Mesenchymal stem cell (in vitro differentiated cells and primary cell): ENCODE data around the gene AKR1C4.

Experiments
- DNase-seq: peaks from one replicate; pipeline ENCODE4 v3.0.0-alpha.2; 2013
- H2AFZ ChIP-seq: one replicate; pipeline ENCODE4 v1.6.1; 2013; ENCODE audit warnings: low read depth, mild to moderate bottlenecking, control low read depth, inconsistent platforms, low read length, moderate library complexity
- H2AK5ac ChIP-seq: 2 replicates; pipeline ENCODE4 v1.6.1; 2013; ENCODE audit warnings: low read length, moderate library complexity, mild to moderate bottlenecking, inconsistent platforms; ENCODE audit not compliant: severe bottlenecking
- H2BK120ac ChIP-seq: one replicate; pipeline ENCODE4 v1.6.1; 2013; ENCODE audit warnings: low read depth, mild to moderate bottlenecking, inconsistent platforms, low read length, moderate library complexity
- H2BK12ac ChIP-seq, 2 experiments: one replicate each; pipeline ENCODE4 v1.6.1; 2013; ENCODE audit warnings: inconsistent platforms in 2 of 2, low read length in 2 of 2, mild to moderate bottlenecking in 2 of 2, moderate library complexity in 2 of 2, control low read depth in 1 of 2
- H2BK15ac ChIP-seq: one replicate; pipeline ENCODE4 v1.6.1; 2013; ENCODE audit warnings: mild to moderate bottlenecking, low read depth, inconsistent platforms; ENCODE audit not compliant: poor library complexity, severe bottlenecking
- H2BK5ac ChIP-seq: 2 replicates; pipeline ENCODE4 v1.6.1; 2013; ENCODE audit warnings: low read depth, mild to moderate bottlenecking, low read length, control low read depth, inconsistent platforms; ENCODE audit not compliant: poor library complexity, severe bottlenecking
- H3K14ac ChIP-seq, 2 experiments: one replicate each; pipeline ENCODE4 v1.6.1; 2013; ENCODE audit warnings: inconsistent platforms in 2 of 2, low read length in 2 of 2, control low read depth in 1 of 2, mild to moderate bottlenecking in 1 of 2, moderate library complexity in 1 of 2
- H3K18ac ChIP-seq, 2 experiments: one replicate each; pipeline ENCODE4 v1.6.1; 2013; ENCODE audit warnings: inconsistent platforms in 2 of 2, low read length in 2 of 2, control low read depth in 1 of 2, low read depth in 1 of 2, mild to moderate bottlenecking in 1 of 2
- H3K23ac ChIP-seq, 2 experiments: one replicate each; pipeline ENCODE4 v1.6.1; 2013; ENCODE audit warnings: inconsistent platforms in 2 of 2, low read length in 2 of 2, mild to moderate bottlenecking in 2 of 2, moderate library complexity in 2 of 2, control low read depth in 1 of 2
- H3K27ac ChIP-seq: 2 replicates; pipeline ENCODE4 v1.5.1; 2013; ENCODE audit warnings: mild to moderate bottlenecking, moderate library complexity, low read length, control low read depth, inconsistent platforms; ENCODE audit not compliant: poor library complexity, severe bottlenecking
- H3K27me3 ChIP-seq, 2 experiments: 2 replicates each; pipeline versions ENCODE4 v1.6.1 to v1.7.0; 2013; ENCODE audit warnings: low read length in 2 of 2, mild to moderate bottlenecking in 2 of 2, moderate library complexity in 2 of 2, control low read depth in 1 of 2, inconsistent platforms in 1 of 2; ENCODE audit not compliant: control insufficient read depth in 1 of 2, insufficient read depth in 1 of 2
- H3K36me3 ChIP-seq, 2 experiments: 2 replicates each; pipeline versions ENCODE4 v1.6.1 to v1.7.0; 2013; ENCODE audit warnings: low read length in 2 of 2, control low read depth in 1 of 2, inconsistent platforms in 1 of 2, low read depth in 1 of 2, mild to moderate bottlenecking in 1 of 2; ENCODE audit not compliant: insufficient read depth in 2 of 2, control insufficient read depth in 1 of 2
- H3K4ac ChIP-seq, 2 experiments: one replicate each; pipeline ENCODE4 v1.6.1; 2013; ENCODE audit warnings: inconsistent platforms in 2 of 2, low read length in 2 of 2, mild to moderate bottlenecking in 2 of 2, moderate library complexity in 2 of 2, control low read depth in 1 of 2, low read depth in 1 of 2
- H3K4me1 ChIP-seq: 2 replicates; pipeline ENCODE4 v1.6.1; 2013; ENCODE audit warnings: low read depth, low read length, control low read depth; ENCODE audit not compliant: control insufficient read depth, insufficient read depth
- H3K4me2 ChIP-seq: 2 replicates; pipeline ENCODE4 v1.6.1; 2013; ENCODE audit warnings: low read length, mild to moderate bottlenecking, inconsistent platforms; ENCODE audit not compliant: poor library complexity, severe bottlenecking
- H3K4me3 ChIP-seq, 2 experiments: 2 replicates each; pipeline versions ENCODE4 v1.5.1 to v1.7.0; 2013; ENCODE audit warnings: low read length in 2 of 2, mild to moderate bottlenecking in 2 of 2, control low read depth in 1 of 2, low read depth in 1 of 2; ENCODE audit not compliant: insufficient read depth in 1 of 2
- H3K79me1 ChIP-seq: replicated peaks from 2 replicates; pipeline ENCODE4 v1.6.1; 2013; ENCODE audit warnings: mild to moderate bottlenecking, control low read depth, low read length, inconsistent platforms; ENCODE audit not compliant: poor library complexity, severe bottlenecking
- H3K9ac ChIP-seq: 2 replicates; pipeline ENCODE4 v1.7.0; 2013; ENCODE audit warnings: mild to moderate bottlenecking, low read length, moderate library complexity
- H3K9me3 ChIP-seq: 2 replicates; pipeline ENCODE4 v1.7.0; 2013; ENCODE audit warnings: mild to moderate bottlenecking, low read length; ENCODE audit not compliant: control insufficient read depth
- H4K8ac ChIP-seq: one replicate; pipeline ENCODE4 v1.6.1; 2013; ENCODE audit warnings: inconsistent platforms, mild to moderate bottlenecking, low read length, moderate library complexity
- H4K91ac ChIP-seq: one replicate; pipeline ENCODE4 v1.6.1; 2013; ENCODE audit warnings: mild to moderate bottlenecking, low read length, inconsistent platforms
- WGBS: methylation state at CpG from one replicate; pipeline ENCODE4 v1.1.7; 2013; ENCODE audit warnings: mixed read lengths; 5-methylcytosine and 5-hydroxymethylcytosine counted together

The AKR1C4 gene

DNA sequence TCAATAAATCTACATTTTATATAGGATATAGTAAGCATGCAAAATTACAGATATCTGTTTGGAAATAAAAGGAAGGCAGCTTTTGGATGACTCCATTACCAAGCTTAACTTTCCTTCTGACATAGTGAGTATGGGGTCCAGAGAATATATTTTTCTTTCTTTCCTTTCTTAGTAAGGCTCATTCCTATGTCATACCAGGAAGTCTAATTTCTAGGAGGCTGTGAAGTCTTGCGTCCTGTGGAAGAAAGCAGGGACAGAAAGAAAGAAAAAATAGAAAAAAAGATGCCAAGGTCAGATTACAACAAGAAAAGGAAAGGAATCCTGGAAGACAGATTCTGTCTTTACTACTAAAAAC lies 48.0 kb upstream of the AKR1C4 start:
- no peaks in the 10 kb centered on the region for H3K79me1 ChIP-seq

GRCh38 chr10:5151076-5151475 lies 45.6 kb upstream of the AKR1C4 start:
- Histone ChIP-seq H2BK12ac (no peak overlapping the region), H2AK5ac (no peak overlapping the region), H2BK15ac (no peak overlapping the region), H3K9me3 (peaks cover 3% of the 10 kb centered on the region), H3K4me2 (no peak overlapping the region), H3K18ac (no peak overlapping the region), H3K9ac (no peak overlapping the region), H2BK5ac (no peak overlapping the region), H3K4me3 (no peak overlapping the region), H3K14ac (no peak overlapping the region), H2BK120ac (no peak overlapping the region), H4K8ac (no peak overlapping the region), H3K27me3 (no peaks in the 10 kb centered on the region), H3K36me3 (no peaks in the 10 kb centered on the region), H3K4ac (no peak overlapping the region), H3K27ac (no peak overlapping the region), H3K23ac (no peak overlapping the region), H3K79me1 (no peaks in the 10 kb centered on the region), H4K91ac (no peak overlapping the region), H3K4me1 (no peaks in the 10 kb centered on the region), H2AFZ (no peak overlapping the region)
- DNase-seq, result no peak
- 86% methylated on average over 1 of the region's 3 CpGs for WGBS

More for the DNA sequence above, 48.0 kb upstream of the AKR1C4 start:
- Histone ChIP-seq H3K18ac (no peak overlapping the region), H3K27me3 (no peaks in the 10 kb centered on the region), H2BK12ac (no peak overlapping the region), H2BK15ac (no peak overlapping the region), H3K4me3 (no peak overlapping the region), H3K14ac (no peak overlapping the region), H3K4me1 (no peaks in the 10 kb centered on the region), H3K4ac (no peak overlapping the region), H3K9me3 (peaks cover 3% of the 10 kb centered on the region), H2AK5ac (no peak overlapping the region), H2AFZ (no peak overlapping the region), H3K36me3 (no peaks in the 10 kb centered on the region), H3K23ac (no peak overlapping the region), H3K27ac (no peak overlapping the region), H4K91ac (no peak overlapping the region), H4K8ac (no peak overlapping the region), H2BK120ac (no peak overlapping the region), H3K4me2 (no peak overlapping the region), H3K9ac (no peak overlapping the region), H2BK5ac (no peak overlapping the region)
- no CpG with 5 or more reads among the region's 1 CpG for WGBS
- no peak for DNase-seq

DNA sequence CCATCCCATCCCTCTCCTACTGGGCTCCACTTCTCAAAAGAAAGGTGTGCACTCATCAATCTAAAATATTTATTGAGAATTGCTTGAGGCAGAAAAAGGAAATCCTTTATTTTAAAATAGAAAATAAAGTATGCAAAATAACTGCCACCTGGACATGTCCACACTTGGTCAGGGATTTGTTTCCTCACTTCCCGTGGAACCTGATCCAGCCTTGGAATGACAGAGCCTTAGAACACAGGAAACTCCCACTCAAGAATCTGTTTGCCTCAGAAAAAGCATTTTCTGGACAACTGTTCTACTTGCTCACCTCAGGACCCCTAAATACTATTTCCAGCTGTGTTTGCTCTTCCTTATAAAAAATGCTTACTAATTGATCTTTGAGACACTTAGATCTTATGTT lies 40.7 kb upstream of the AKR1C4 start:
- H3K4ac ChIP-seq, result no peak overlapping the region
- DNase-seq, result no peak
- no peak overlapping the region for H3K27ac ChIP-seq
- H3K9me3 ChIP-seq, result peaks cover 3% of the 10 kb centered on the region
- H2BK12ac ChIP-seq, result no peak overlapping the region
- no peaks in the 10 kb centered on the region for H3K79me1 ChIP-seq
- no peak overlapping the region for H3K4me2 ChIP-seq
- no peak overlapping the region for H2AK5ac ChIP-seq
- H3K4me3 ChIP-seq, result no peak overlapping the region
- H2BK120ac ChIP-seq, result no peak overlapping the region
- no peak overlapping the region for H3K18ac ChIP-seq
- WGBS, result 39% methylated on average over 1 of the region's 1 CpG
- H4K91ac ChIP-seq, result no peak overlapping the region
- no peaks in the 10 kb centered on the region for H3K36me3 ChIP-seq
- no peak overlapping the region for H2BK15ac ChIP-seq
- no peaks in the 10 kb centered on the region for H3K27me3 ChIP-seq
- no peak overlapping the region for H4K8ac ChIP-seq
- no peaks in the 10 kb centered on the region for H3K4me1 ChIP-seq
- no peak overlapping the region for H3K9ac ChIP-seq
- H3K23ac ChIP-seq, result no peak overlapping the region
- no peak overlapping the region for H2BK5ac ChIP-seq
- no peak overlapping the region for H2AFZ ChIP-seq
- no peak overlapping the region for H3K14ac ChIP-seq

- no peak overlapping the region for H2BK12ac ChIP-seq
- no peak overlapping the region for H3K14ac ChIP-seq
- peaks cover 16% of the 10 kb centered on the region for H3K9me3 ChIP-seq
- H3K4me1 ChIP-seq, result no peaks in the 10 kb centered on the region
- H3K36me3 ChIP-seq, result no peaks in the 10 kb centered on the region
- no peak overlapping the region for H2AK5ac ChIP-seq
- H2BK15ac ChIP-seq, result no peak overlapping the region
- H4K8ac ChIP-seq, result no peak overlapping the region
- H2BK120ac ChIP-seq, result no peak overlapping the region
- no peak overlapping the region for H3K18ac ChIP-seq
- H3K23ac ChIP-seq, result no peak overlapping the region
- no peak overlapping the region for H4K91ac ChIP-seq
- H3K4me3 ChIP-seq, result no peak overlapping the region
- H2BK5ac ChIP-seq, result no peak overlapping the region
- DNase-seq, result no peak
- H3K9ac ChIP-seq, result no peak overlapping the region
- no peak overlapping the region for H3K4me2 ChIP-seq
- no peaks in the 10 kb centered on the region for H3K79me1 ChIP-seq
- H2AFZ ChIP-seq, result no peak overlapping the region
- H3K27ac ChIP-seq, result no peak overlapping the region
- 75% methylated on average over 10 of the region's 10 CpGs for WGBS
- H3K27me3 ChIP-seq, result no peaks in the 10 kb centered on the region
- H3K4ac ChIP-seq, result no peak overlapping the region
Observed at GRCh38 chr10:5157501-5157900, 39.1 kb upstream of the AKR1C4 start.
